ENCODE data around the gene PCDH9.

GRCh38 chr13:67084066-67084465 lies 146.1 kb downstream of the PCDH9 start:
- TF ChIP-seq CTCF (IDR thresholded peaks at IDR 0.05) (no peak), POLR2AphosphoS5 (IDR thresholded peaks at IDR 0.05) (no peak), POLR2A (IDR thresholded peaks at IDR 0.05) (no peak)

Data from upper lobe of left lung (tissue), 4 donors.